ENCODE data around the gene TRAPPC1. TPM values are rescaled to one million over a fixed set of nuclear protein-coding genes. Genes with fewer than 3 reads are reported as not detected.

The TRAPPC1 gene
- total and polyA plus RNA-seq, 2 experiments from 2014 or later = 45.2 to 234 TPM

GRCh38 chr17:7910711-7911110, 21.0 kb downstream of the TRAPPC1 start:
- Mint-ChIP-seq H3K27me3 (ENCODE audit: insufficient read depth, low read depth, poor library complexity) (peaks cover 15% of the 10 kb centered on the region), H3K4me1 (peaks cover 8% of the 10 kb centered on the region), H3K36me3 (ENCODE audit: low read depth) (no peaks in the 10 kb centered on the region; the same call in 2 of the 3 replicates), H3K4me3 (no peak overlapping the region; the same call in 2 of the 3 replicates), H3K27ac (no peak overlapping the region), H3K9me3 (no peaks in the 10 kb centered on the region; the same call in 2 of the 3 replicates)
- no peaks in the 10 kb centered on the region; the same call in 1 of the 2 replicates for H4K20me1 ChIP-seq (replicated peaks; ENCODE audit: insufficient read depth)
- H3K79me2 ChIP-seq (replicated peaks; ENCODE audit: insufficient read depth) = no peaks in the 10 kb centered on the region
- no peaks in the 10 kb centered on the region for H3K4me1 ChIP-seq (ENCODE audit: insufficient read depth)
- no peak overlapping the region for H3K4me3 ChIP-seq
- H3K4me2 ChIP-seq = no peak overlapping the region
- no peaks in the 10 kb centered on the region for H3K36me3 ChIP-seq (ENCODE audit: insufficient read depth)
- TF ChIP-seq ETS1 (IDR thresholded peaks at IDR 0.05) (no peak), EZH2phosphoT487 (IDR thresholded peaks at IDR 0.05; ENCODE audit: unreplicated experiment) (no peak), ZNF331 (CRISPR knock-in tag; IDR thresholded peaks at IDR 0.05; ENCODE audit: low read depth) (no peak), NANOG (IDR thresholded peaks at IDR 0.05; ENCODE audit: borderline replicate concordance) (no peak), CTCF (conservative IDR thresholded peaks at IDR 0.05; ENCODE audit: low read depth in 2 of 2) (no peak), ZNF114 (CRISPR knock-in tag; IDR thresholded peaks at IDR 0.05) (no peak), POLR2AphosphoS5 (IDR thresholded peaks at IDR 0.05; ENCODE audit: low read depth) (no peak), JUNB (IDR thresholded peaks at IDR 0.05; ENCODE audit: unreplicated experiment) (no peak), EZH2 (IDR thresholded peaks at IDR 0.05; ENCODE audit: low read depth, unreplicated experiment) (no peak), CREB1 (CRISPR knock-in tag; IDR thresholded peaks at IDR 0.05; ENCODE audit: low read depth) (no peak), STAT1 (IDR thresholded peaks at IDR 0.05; ENCODE audit: unreplicated experiment) (no peak), REST (IDR thresholded peaks at IDR 0.05; ENCODE audit: unreplicated experiment) (no peak), ZNF462 (CRISPR knock-in tag; IDR thresholded peaks at IDR 0.05) (no peak)
- peaks cover 20% of the 10 kb centered on the region for H3K27me3 ChIP-seq (ENCODE audit: insufficient read depth)
- no peak for DNase-seq (ENCODE audit: low spot score)
- no peaks in the 10 kb centered on the region for H3K9me2 ChIP-seq (ENCODE audit: insufficient read depth)
- peaks cover 4% of the 10 kb centered on the region; the same call in 1 of the 2 replicates for H3F3A ChIP-seq (replicated peaks; ENCODE audit: low read depth)
- H3K27ac ChIP-seq (ENCODE audit: low read depth) = no peak overlapping the region
- ATAC-seq = no peak
- H2AFZ ChIP-seq = no peak overlapping the region

Measured in GM23338 (cell line).